Caco-2 (cell line): ENCODE data around the gene ATXN7L1. TPM values are rescaled to one million over a fixed set of nuclear protein-coding genes. Genes with fewer than 3 reads are reported as not detected.

Experiments used
- BruUV-seq: library from RNA; stranded (reverse); fragments of 400-500 nt; replicated peaks from 2 replicates; lab custom pipeline; 2021; lab: Mats Ljungman, UMichigan
- CTCF ChIA-PET: fragments of 300-600 bp; sonication (Branson Sonifier 250); formaldehyde crosslinking; loops from one replicate; lab custom pipeline; 2022; ENCODE audit warnings: antibody characterized with exemption; lab: Charles Lee
- POLR2A ChIA-PET: fragments of 300-600 bp; sonication (Branson Sonifier 250); formaldehyde crosslinking; loops from one replicate; lab custom pipeline; 2022; ENCODE audit warnings: antibody characterized with exemption; lab: Charles Lee
- DNase-seq, 2 experiments: peaks; one replicate each; pipeline versions ENCODE4 v3.0.0 to v3.0.0-alpha.2; 2020 to 2022
- H3K27me3 ChIP-seq: replicated peaks from 2 replicates; pipeline ENCODE4 v1.6.0; 2011; ENCODE audit warnings: low read length; ENCODE audit not compliant: control insufficient read depth, insufficient read depth
- H3K36me3 ChIP-seq: 2 replicates; pipeline ENCODE4 v1.5.1; 2011; ENCODE audit warnings: low read length; ENCODE audit not compliant: control insufficient read depth, insufficient read depth
- H3K4me1 ChIP-seq: fragments of 250-450 bp; sonication (Bioruptor Pico); 2 replicates; pipeline ENCODE4 v1.5.1; 2020; ENCODE audit warnings: mild to moderate bottlenecking
- H3K4me3 ChIP-seq: 2 replicates; pipeline ENCODE4 v1.5.1; 2011; ENCODE audit warnings: low read depth, mild to moderate bottlenecking, control low read depth, low read length
- H3K9me3 ChIP-seq: fragments of 250-450 bp; sonication (Bioruptor Pico); 2 replicates; pipeline ENCODE4 v1.5.1; 2020; ENCODE audit warnings: mild to moderate bottlenecking, moderate library complexity
- H3K27ac Mint-ChIP-seq: one replicate; pipeline ENCODE4 v1.8.0; 2022; ENCODE audit warnings: mixed read lengths; ENCODE audit not compliant: unreplicated experiment
- H3K27me3 Mint-ChIP-seq: one replicate; pipeline ENCODE4 v1.8.0; 2022; ENCODE audit warnings: mixed read lengths; ENCODE audit not compliant: insufficient read depth, unreplicated experiment
- H3K36me3 Mint-ChIP-seq: one replicate; pipeline ENCODE4 v1.8.0; 2022; ENCODE audit warnings: mild to moderate bottlenecking, mixed read lengths; ENCODE audit not compliant: insufficient read depth, unreplicated experiment
- H3K4me1 Mint-ChIP-seq: one replicate; pipeline ENCODE4 v1.8.0; 2022; ENCODE audit warnings: low read depth, mixed read lengths; ENCODE audit not compliant: unreplicated experiment
- H3K4me3 Mint-ChIP-seq: one replicate; pipeline ENCODE4 v1.8.0; 2022; ENCODE audit warnings: mild to moderate bottlenecking, moderate library complexity, mixed read lengths; ENCODE audit not compliant: unreplicated experiment
- H3K9me3 Mint-ChIP-seq: one replicate; pipeline ENCODE4 v1.8.0; 2022; ENCODE audit warnings: mixed read lengths; ENCODE audit not compliant: unreplicated experiment
- intact Hi-C: fragments of 100-400 bp; cut with micrococcal nuclease; formaldehyde crosslinking; loops from one replicate; pipeline ENCODE4 v1.10.0; 2022; ENCODE audit not compliant: unreplicated experiment
- total RNA-seq: library from RNA; stranded (reverse); gene quantifications from 2 replicates; pipeline ENCODE4 v1.2.3, GENCODE V29; 2022
- TF ChIP-seq, protein P1 (sequence below), 2 experiments: fragments of 200-600 bp in 1 of 2; IDR thresholded peaks; 1 replicate in 1 of 2; 2 replicates in 1 of 2; pipeline versions ENCODE4 v1.5.1 to v1.8.0; 2011 to 2022; ENCODE audit warnings: antibody characterized with exemption in 1 of 2, control low read depth in 1 of 2, inconsistent platforms in 1 of 2, low read depth in 1 of 2, low read length in 1 of 2, mild to moderate bottlenecking in 1 of 2, moderate library complexity in 1 of 2; ENCODE audit not compliant: insufficient read depth in 1 of 2, severe bottlenecking in 1 of 2, unreplicated experiment in 1 of 2

ATXN7L1 gene
- total RNA-seq, 1 experiment from 2014 or later, result 14.1 TPM

DNA sequence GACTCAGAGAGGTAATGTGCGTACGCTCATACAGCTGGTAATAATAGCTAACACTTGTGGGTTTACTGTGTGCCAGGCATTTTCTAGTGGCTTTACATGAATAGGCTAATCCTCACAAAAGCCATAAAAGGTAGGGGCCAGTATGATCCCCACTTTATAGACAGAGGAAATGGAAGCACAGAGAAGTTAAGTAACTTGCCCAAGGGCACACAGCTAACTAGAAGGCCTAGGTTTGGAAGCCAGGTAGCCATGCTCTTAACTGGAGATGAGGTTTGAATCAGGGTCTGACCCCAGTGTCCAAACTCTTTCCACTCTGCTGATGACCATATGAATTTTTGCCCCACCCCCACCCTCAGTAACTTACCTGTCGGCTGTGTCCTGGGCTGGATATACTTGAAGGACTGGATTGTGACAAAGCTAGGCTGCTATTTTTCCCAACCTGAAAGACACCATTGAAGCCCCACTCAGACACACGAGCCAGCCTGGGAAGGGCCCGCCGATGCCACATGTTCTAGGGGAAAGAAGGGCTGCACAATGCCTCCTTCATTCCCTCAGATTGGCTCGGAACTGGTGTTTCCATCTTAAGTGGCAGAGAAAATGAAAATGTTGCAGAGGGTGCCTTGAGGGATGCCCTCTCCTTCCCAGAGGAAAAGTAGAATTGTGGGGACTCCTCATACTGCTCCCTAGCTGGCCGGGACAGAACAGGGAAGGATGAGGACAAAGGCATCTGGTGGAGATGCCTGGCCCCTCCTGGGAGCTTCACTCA is 266.1 kb downstream of the ATXN7L1 start:
- no peak for DNase-seq
- CTCF ChIA-PET, result no interaction called here
- H3K4me1 Mint-ChIP-seq, result no peaks in the 10 kb centered on the region
- intact Hi-C loops, result no loop called here
- Histone ChIP-seq H3K27me3 (no peaks in the 10 kb centered on the region), H3K9me3 (no peaks in the 10 kb centered on the region), H3K4me1 (no peaks in the 10 kb centered on the region), H3K36me3 (no peaks in the 10 kb centered on the region), H3K4me3 (no peak overlapping the region)
- no peak overlapping the region for H3K4me3 Mint-ChIP-seq
- no peaks in the 10 kb centered on the region for H3K36me3 Mint-ChIP-seq
- no peak overlapping the region for H3K27ac Mint-ChIP-seq
- TF ChIP-seq, protein P1, sequence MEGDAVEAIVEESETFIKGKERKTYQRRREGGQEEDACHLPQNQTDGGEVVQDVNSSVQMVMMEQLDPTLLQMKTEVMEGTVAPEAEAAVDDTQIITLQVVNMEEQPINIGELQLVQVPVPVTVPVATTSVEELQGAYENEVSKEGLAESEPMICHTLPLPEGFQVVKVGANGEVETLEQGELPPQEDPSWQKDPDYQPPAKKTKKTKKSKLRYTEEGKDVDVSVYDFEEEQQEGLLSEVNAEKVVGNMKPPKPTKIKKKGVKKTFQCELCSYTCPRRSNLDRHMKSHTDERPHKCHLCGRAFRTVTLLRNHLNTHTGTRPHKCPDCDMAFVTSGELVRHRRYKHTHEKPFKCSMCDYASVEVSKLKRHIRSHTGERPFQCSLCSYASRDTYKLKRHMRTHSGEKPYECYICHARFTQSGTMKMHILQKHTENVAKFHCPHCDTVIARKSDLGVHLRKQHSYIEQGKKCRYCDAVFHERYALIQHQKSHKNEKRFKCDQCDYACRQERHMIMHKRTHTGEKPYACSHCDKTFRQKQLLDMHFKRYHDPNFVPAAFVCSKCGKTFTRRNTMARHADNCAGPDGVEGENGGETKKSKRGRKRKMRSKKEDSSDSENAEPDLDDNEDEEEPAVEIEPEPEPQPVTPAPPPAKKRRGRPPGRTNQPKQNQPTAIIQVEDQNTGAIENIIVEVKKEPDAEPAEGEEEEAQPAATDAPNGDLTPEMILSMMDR (IDR thresholded peaks at IDR 0.05; ENCODE audit: insufficient read depth in 1 of 2, low read depth in 1 of 2, low read length in 1 of 2, severe bottlenecking in 1 of 2, unreplicated experiment in 1 of 2), result no peak
- POLR2A ChIA-PET, result no interaction called here
- H3K27me3 Mint-ChIP-seq, result no peaks in the 10 kb centered on the region
- BruUV-seq, result no TSS peak
- no peaks in the 10 kb centered on the region for H3K9me3 Mint-ChIP-seq

DNA sequence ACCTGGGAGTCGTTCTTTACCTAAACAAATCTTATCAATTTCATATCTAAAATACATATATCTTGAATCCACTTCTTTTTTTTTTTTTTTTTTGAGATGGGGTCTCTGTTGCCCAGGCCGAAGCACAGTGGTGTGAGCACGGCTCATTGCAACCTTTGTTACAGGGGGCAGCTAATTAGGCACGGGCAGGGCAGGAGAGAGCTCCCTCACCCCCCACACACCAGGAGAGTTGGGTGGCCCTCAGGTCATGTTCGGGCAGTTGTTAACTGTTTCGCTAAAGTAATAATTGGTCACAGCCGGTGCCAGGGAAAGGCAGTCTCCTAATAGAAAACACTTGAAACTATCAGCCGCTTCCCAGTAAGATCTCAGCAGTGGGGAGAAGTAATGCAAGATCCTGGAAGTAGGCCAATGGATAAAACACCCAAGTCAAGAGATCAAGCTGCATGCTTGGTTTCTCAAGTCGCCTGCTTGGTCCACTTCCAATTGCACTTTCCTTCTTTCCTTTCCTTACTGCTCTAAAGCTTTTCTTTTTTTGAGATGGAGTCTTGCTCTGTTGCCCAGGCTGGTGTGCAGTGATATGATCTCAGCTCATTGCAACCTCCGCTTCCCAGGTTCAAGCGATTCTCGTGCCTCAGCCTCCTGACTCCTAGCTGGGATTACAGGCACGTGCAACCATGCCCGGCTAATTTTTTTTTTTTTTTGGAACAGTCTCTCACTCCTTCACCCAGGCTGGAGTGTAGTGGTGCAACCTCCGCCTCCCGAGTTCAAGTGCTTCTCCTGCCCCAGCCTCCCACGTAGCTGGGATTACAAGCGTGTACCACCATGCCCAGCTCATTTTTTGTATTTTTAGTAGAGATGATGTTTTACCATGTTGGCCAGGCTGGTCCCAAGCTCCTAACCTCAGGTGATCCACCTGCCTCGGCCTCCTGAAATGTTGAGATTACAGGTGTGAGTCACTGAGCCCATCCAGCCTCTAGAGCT is 273.8 kb downstream of the ATXN7L1 start:
- TF ChIP-seq, protein P1 (IDR thresholded peaks at IDR 0.05; ENCODE audit: insufficient read depth in 1 of 2, low read depth in 1 of 2, low read length in 1 of 2, severe bottlenecking in 1 of 2, unreplicated experiment in 1 of 2), result no peak
- BruUV-seq, result no TSS peak
- Histone ChIP-seq H3K4me3 (no peak overlapping the region), H3K9me3 (0 out of 2 replicates have a peak, but pooled peaks cover 4% of the 10 kb centered on the region), H3K4me1 (no peaks in the 10 kb centered on the region), H3K27me3 (no peaks in the 10 kb centered on the region), H3K36me3 (no peaks in the 10 kb centered on the region)
- peak in 1 of 2 experiments; percentile 6 for DNase-seq
- POLR2A ChIA-PET, result no interaction called here
- H3K36me3 Mint-ChIP-seq, result no peaks in the 10 kb centered on the region
- no peak overlapping the region for H3K4me3 Mint-ChIP-seq
- no peaks in the 10 kb centered on the region for H3K27me3 Mint-ChIP-seq
- CTCF ChIA-PET, result interaction anchor here (0.6 to 0.9 kb wide), 4 partner anchors 50 to 1371 kb away, joined by 3 to 6 read pairs (median 3); no protein-coding TSS in a partner anchor
- H3K4me1 Mint-ChIP-seq, result no peaks in the 10 kb centered on the region
- no peaks in the 10 kb centered on the region for H3K9me3 Mint-ChIP-seq
- H3K27ac Mint-ChIP-seq, result no peak overlapping the region
- intact Hi-C loops, result no loop called here
